AG04450 (cell line): ENCODE data around the gene DPP3. TPM values are rescaled to one million over a fixed set of nuclear protein-coding genes. Genes with fewer than 3 reads are reported as not detected.

Experiments used
- CTCF ChIA-PET: fragments of 300-600, 350-600 bp; formaldehyde crosslinking; extraction: SDS; loops from one replicate; lab custom pipeline; 2022; ENCODE audit warnings: antibody characterized with exemption, inconsistent platforms; lab: Charles Lee
- POLR2A ChIA-PET: fragments of 350-600 bp; formaldehyde crosslinking; extraction: SDS; loops from one replicate; lab custom pipeline; 2021; ENCODE audit warnings: antibody characterized with exemption, inconsistent platforms; lab: Yijun Ruan, JAX
- DNase-seq: peaks from one replicate; pipeline ENCODE4 v3.0.0-alpha.2; 2011; ENCODE audit warnings: low read depth, low spot score
- H3K27ac ChIP-seq: one replicate; pipeline ENCODE4 v1.5.1; 2012; ENCODE audit warnings: low read depth, low read length, control low read depth
- H3K27me3 ChIP-seq: one replicate; pipeline ENCODE4 v1.6.0; 2012; ENCODE audit warnings: low read length; ENCODE audit not compliant: control insufficient read depth, insufficient read depth
- H3K4me3 ChIP-seq: 2 replicates; pipeline ENCODE4 v1.5.1; 2011; ENCODE audit warnings: mild to moderate bottlenecking, low read depth, low read length, control low read depth
- H3K9me3 ChIP-seq: 2 replicates; pipeline ENCODE4 v1.5.1; 2012; ENCODE audit warnings: low read length; ENCODE audit not compliant: control insufficient read depth, insufficient read depth
- polyA plus RNA-seq: library from polyadenylated mRNA; depleted of rRNA; stranded (reverse); fragments of >200 nt; gene quantifications from 2 replicates; pipeline ENCODE4 v1.2.3, GENCODE V29; 2011
- TF ChIP-seq, protein P1 (sequence below): IDR thresholded peaks from 2 replicates; pipeline ENCODE4 v1.5.1; 2011; ENCODE audit warnings: low read depth, low read length, control low read depth, inconsistent platforms

Gene DPP3
- polyA plus RNA-seq, 1 experiment = 54.6 TPM

DNA sequence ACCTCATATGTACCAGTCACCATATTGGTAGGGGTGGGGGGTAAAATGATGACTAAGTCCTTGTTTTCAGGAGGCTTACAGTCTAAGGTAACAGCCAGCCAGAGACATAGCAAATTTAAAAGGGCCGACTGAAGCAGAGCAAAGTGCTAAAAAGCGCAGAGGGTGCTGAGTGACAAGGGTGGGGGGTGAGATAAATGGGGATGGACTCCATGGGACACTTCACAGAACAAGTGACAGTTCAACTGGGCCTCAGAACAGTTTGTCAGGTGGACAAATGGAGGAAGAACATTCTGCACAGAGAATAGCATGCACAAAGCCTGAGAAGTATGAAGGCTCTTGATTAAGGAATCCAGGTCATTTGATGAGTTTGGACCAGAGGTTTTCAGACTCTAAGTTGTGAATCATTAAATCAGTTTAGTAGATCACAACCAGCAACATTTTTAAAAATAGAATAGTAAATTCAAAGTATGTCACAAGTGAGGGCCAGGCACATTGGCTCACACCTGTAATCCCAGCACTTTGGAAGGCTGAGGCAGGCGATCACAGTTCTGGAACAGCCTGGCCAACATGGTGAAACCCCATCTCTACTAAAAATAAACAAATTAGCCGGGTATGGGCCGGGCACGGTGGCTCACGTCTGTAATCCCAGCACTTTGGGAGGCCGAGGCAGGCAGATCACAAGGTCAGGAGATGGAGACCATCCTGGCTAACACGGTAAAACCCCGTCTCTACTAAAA, 44.2 kb downstream of the DPP3 start:
- Histone ChIP-seq H3K27me3 (no peaks in the 10 kb centered on the region), H3K9me3 (no peaks in the 10 kb centered on the region), H3K4me3 (no peak overlapping the region), H3K27ac (no peak overlapping the region)
- TF ChIP-seq, protein P1, sequence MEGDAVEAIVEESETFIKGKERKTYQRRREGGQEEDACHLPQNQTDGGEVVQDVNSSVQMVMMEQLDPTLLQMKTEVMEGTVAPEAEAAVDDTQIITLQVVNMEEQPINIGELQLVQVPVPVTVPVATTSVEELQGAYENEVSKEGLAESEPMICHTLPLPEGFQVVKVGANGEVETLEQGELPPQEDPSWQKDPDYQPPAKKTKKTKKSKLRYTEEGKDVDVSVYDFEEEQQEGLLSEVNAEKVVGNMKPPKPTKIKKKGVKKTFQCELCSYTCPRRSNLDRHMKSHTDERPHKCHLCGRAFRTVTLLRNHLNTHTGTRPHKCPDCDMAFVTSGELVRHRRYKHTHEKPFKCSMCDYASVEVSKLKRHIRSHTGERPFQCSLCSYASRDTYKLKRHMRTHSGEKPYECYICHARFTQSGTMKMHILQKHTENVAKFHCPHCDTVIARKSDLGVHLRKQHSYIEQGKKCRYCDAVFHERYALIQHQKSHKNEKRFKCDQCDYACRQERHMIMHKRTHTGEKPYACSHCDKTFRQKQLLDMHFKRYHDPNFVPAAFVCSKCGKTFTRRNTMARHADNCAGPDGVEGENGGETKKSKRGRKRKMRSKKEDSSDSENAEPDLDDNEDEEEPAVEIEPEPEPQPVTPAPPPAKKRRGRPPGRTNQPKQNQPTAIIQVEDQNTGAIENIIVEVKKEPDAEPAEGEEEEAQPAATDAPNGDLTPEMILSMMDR = no peak
- no peak for DNase-seq
- POLR2A ChIA-PET = interaction anchor here (0.5 kb wide), 1 partner anchor 472 kb away, joined by 4 read pairs; no protein-coding TSS in a partner anchor
- CTCF ChIA-PET = no interaction called here

DNA sequence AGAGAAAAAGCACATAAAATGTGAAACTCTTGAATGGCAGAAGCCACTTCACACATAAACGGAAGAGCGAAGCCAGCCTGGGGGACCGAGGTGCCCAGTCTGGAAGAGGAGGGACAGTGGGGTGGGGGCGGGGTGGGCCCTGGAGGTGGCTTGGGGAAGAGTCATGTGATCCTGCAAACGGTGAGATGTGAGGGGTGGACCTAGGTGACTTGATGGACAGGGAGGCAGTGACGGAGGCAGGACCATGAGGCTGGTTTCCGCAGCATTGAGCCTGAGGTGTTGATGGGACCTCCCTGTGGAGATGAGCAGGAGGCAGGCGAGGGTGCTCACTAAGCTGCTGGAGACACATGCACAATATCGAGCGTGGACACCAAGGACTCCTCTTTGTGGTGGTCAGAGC, 48.8 kb downstream of the DPP3 start:
- no peaks in the 10 kb centered on the region for H3K27me3 ChIP-seq
- no peak for DNase-seq
- H3K4me3 ChIP-seq = no peak overlapping the region
- POLR2A ChIA-PET = no interaction called here
- CTCF ChIA-PET = no interaction called here
- no peaks in the 10 kb centered on the region for H3K9me3 ChIP-seq
- TF ChIP-seq, protein P1 = no peak
- no peak overlapping the region for H3K27ac ChIP-seq

DNA sequence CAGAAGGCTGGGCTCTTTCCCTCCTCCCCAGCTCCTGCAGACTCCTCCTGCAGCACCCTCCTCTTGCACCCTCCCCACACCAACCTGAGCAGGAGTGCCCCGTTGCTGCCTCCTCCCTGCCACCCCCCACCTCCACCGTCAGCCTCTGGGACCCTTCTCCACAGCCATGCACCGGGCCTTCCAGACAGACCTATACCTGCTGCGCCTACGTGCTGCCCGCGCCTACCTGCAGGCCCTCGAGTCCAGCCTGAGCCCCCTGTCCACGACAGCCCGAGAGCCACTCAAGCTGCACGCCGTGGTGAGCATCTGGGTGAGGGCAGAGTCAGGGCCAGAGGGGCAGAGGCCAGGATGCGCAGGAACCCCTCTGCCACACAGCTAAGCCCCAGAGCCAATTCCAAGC, 49.4 kb downstream of the DPP3 start:
- Histone ChIP-seq H3K27ac (no peak overlapping the region), H3K27me3 (no peaks in the 10 kb centered on the region), H3K9me3 (no peaks in the 10 kb centered on the region), H3K4me3 (no peak overlapping the region)
- TF ChIP-seq, protein P1 = no peak
- DNase-seq = no peak
- POLR2A ChIA-PET = no interaction called here
- CTCF ChIA-PET = no interaction called here

DNA sequence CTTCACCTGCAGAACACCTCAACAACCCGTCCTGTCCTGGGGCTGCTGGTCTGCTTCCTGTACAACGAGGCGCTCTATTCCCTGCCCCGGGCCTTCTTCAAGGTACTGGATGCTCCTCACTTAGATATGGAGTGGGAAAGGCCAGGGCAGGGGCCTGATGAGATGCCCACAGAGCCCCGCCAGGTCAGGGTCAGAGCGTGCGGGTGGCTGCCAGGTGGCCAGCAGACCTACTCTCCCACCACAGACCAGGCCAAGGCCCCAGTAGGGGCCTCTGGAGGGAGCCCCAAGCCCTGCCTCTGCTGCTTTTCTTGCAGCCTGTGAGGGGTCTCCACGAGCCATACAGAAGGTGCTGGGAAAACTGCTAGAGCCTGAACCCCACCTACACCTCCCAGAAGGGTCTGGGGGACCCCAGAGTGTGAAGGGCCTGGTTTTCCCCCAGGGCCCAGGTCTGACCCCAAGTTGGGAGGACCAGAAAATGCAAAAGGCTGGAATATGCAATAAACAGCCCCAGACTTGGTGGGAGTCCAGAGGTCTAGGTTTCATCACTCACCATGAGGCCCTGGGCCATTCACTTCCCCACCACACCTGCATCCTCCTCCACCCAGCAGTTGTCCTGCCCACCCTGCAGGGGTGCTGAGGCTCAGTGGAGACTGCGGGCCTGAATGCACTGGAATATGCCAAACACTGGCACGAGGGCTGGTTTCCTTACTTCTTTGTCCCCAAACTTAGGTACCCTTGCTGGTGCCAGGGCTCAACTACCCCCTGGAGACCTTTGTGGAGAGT, 50.9 kb downstream of the DPP3 start:
- ChIA-PET POLR2A (interaction anchor here (0.5 kb wide), 1 partner anchor 10 kb away, joined by 10 read pairs; no protein-coding TSS in a partner anchor), CTCF (no interaction called here)
- no peak for DNase-seq
- Histone ChIP-seq H3K9me3 (no peaks in the 10 kb centered on the region), H3K27ac (no peak overlapping the region), H3K27me3 (no peaks in the 10 kb centered on the region), H3K4me3 (no peak overlapping the region)
- TF ChIP-seq, protein P1 = no peak

DNA sequence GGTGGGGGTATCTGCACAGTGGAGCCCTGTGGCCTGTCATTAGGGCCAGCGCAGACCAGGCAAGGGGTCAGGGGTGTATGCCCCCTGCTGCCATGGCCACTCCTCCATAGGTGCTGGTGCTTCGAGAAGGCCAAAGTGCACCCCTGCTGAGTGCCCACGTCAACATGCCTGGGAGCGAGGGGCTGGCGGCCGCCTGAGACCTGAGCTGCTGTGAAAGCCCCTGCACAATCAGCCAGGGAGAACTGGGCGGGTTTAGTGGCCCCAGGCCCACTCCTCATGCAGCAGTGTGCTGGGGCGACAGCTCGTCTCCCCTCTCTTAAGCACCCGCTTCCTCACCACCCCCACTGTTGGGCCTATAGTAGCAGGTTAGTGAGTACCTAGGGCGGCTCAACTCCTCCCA, 51.6 kb downstream of the DPP3 start:
- TF ChIP-seq, protein P1 = no peak
- no peak overlapping the region for H3K27ac ChIP-seq
- H3K4me3 ChIP-seq = no peak overlapping the region
- H3K9me3 ChIP-seq = no peaks in the 10 kb centered on the region
- POLR2A ChIA-PET = interaction anchor here (0.5 kb wide), 1 partner anchor 10 kb away, joined by 10 read pairs; no protein-coding TSS in a partner anchor
- no peak for DNase-seq
- CTCF ChIA-PET = no interaction called here
- H3K27me3 ChIP-seq = no peaks in the 10 kb centered on the region
